HG03520 (cell line): ENCODE measurements around the gene AKNA.

Experiments used
- ATAC-seq: cut with Tn5 transposase; IDR thresholded peaks from one replicate; pipeline ENCODE4 v1.9.1; 2021; ENCODE audit warnings: mild to moderate bottlenecking, moderate library complexity; ENCODE audit not compliant: unreplicated experiment

The AKNA gene

GRCh38 chr9:114310471-114311450, 77.0 kb downstream of the AKNA start:
- ATAC-seq, result no peak

- no peak for ATAC-seq
Measured at GRCh38 chr9:114309096-114309495, 78.7 kb downstream of the AKNA start.

GRCh38 chr9:114308361-114308950, 79.3 kb downstream of the AKNA start:
- ATAC-seq, result no peak

GRCh38 chr9:114307899-114308267, 79.9 kb downstream of the AKNA start:
- no peak for ATAC-seq

GRCh38 chr9:114304416-114305188, 83.2 kb downstream of the AKNA start:
- no peak for ATAC-seq

GRCh38 chr9:114303977-114304376, 83.8 kb downstream of the AKNA start:
- no peak for ATAC-seq

GRCh38 chr9:114303571-114303970, 84.2 kb downstream of the AKNA start:
- ATAC-seq, result no peak

- ATAC-seq, result no peak
Measured at GRCh38 chr9:114302727-114303126, 85.1 kb downstream of the AKNA start.

- ATAC-seq, result no peak
Measured at GRCh38 chr9:114301798-114302565, 85.8 kb downstream of the AKNA start.

GRCh38 chr9:114300846-114301797, 86.7 kb downstream of the AKNA start:
- no peak for ATAC-seq

GRCh38 chr9:114300153-114300845, 87.5 kb downstream of the AKNA start:
- ATAC-seq, result no peak

GRCh38 chr9:114299286-114300152, 88.3 kb downstream of the AKNA start:
- no peak for ATAC-seq

- no peak for ATAC-seq
Measured at GRCh38 chr9:114296338-114296737, 91.4 kb downstream of the AKNA start.

GRCh38 chr9:114294664-114295063, 93.1 kb downstream of the AKNA start:
- ATAC-seq, result no peak

- ATAC-seq, result no peak
Measured at GRCh38 chr9:114291886-114292590, 95.7 kb downstream of the AKNA start.

GRCh38 chr9:114291064-114291474, 96.7 kb downstream of the AKNA start:
- no peak for ATAC-seq

GRCh38 chr9:114290561-114290986, 97.2 kb downstream of the AKNA start:
- no peak for ATAC-seq
